HL-60 (cell line): ENCODE measurements around the gene S1PR5.

ENCODE experiments used
- POLR2AphosphoS5 ChIP-seq: IDR thresholded peaks from 2 replicates; pipeline ENCODE4 v1.6.1; 2012; ENCODE audit warnings: low read depth
- TF ChIP-seq, protein P1 (sequence below): IDR thresholded peaks from one replicate; pipeline ENCODE4 v1.5.1; 2011; ENCODE audit warnings: low read length, control low read depth, inconsistent platforms; ENCODE audit not compliant: insufficient read depth

DNA sequence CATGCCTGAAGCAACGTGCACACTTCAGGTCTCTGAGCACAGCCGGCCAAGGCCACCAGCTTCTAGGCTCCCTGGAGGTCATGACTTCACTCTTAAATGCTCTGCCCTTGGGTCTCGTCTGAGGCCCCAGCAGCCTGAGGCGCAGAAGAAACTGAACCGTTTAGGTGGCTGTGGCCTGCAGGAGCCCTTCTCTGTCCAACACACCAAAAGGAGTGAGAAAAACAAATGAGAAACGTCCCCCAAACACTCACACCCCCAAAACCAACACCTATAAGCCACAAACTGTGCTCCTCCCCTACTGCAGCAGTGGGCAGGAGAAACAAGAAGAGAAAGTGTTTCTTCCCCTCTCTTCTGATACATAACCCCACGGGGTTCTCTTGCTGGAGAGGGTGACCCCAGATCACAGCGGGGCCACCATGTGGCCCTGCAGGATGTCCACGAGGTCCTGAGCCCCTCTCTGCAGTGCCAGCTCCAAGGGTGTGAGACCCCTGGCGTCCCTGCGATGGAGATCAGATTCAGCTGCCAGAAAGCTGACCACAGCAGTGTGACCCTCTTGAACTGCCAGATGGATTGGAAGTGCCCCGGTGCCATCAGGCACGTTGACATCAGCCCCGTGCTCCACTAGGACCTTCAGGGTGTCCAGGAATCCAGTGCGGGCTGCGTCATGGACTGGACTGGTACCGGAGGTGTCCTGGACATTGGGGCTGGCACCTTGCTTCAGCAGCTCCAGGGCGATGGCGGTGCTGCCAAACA, 49.6 kb upstream of the S1PR5 start:
- TF ChIP-seq, protein P1, sequence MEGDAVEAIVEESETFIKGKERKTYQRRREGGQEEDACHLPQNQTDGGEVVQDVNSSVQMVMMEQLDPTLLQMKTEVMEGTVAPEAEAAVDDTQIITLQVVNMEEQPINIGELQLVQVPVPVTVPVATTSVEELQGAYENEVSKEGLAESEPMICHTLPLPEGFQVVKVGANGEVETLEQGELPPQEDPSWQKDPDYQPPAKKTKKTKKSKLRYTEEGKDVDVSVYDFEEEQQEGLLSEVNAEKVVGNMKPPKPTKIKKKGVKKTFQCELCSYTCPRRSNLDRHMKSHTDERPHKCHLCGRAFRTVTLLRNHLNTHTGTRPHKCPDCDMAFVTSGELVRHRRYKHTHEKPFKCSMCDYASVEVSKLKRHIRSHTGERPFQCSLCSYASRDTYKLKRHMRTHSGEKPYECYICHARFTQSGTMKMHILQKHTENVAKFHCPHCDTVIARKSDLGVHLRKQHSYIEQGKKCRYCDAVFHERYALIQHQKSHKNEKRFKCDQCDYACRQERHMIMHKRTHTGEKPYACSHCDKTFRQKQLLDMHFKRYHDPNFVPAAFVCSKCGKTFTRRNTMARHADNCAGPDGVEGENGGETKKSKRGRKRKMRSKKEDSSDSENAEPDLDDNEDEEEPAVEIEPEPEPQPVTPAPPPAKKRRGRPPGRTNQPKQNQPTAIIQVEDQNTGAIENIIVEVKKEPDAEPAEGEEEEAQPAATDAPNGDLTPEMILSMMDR = no peak
- peak; percentile 34; the same call in 1 of the 2 replicates for TF ChIP-seq POLR2AphosphoS5
